Testis (tissue), 3 donors: ENCODE data around the gene ITGA1. TPM values are rescaled to one million over a fixed set of nuclear protein-coding genes. Genes with fewer than 3 reads are reported as not detected.

ENCODE experiments used
- DNase-seq: peaks from one replicate; pipeline ENCODE4 v3.0.0-alpha.2; 2019
- H3K27ac ChIP-seq, 2 donors: fragments of 200-600 bp; sonication (generic); one replicate each; pipeline ENCODE4 v1.5.1; 2019
- H3K27me3 ChIP-seq: fragments of 200-600 bp; sonication (generic); one replicate; pipeline ENCODE4 v1.5.1; 2019
- H3K36me3 ChIP-seq: fragments of 200-600 bp; sonication (generic); one replicate; pipeline ENCODE4 v1.5.1; 2017; ENCODE audit warnings: low read depth; ENCODE audit errors: missing control alignments
- H3K4me1 ChIP-seq: fragments of 200-600 bp; sonication (generic); one replicate; pipeline ENCODE4 v1.5.1; 2019
- H3K4me3 ChIP-seq, 2 donors: fragments of 200-600 bp; sonication (generic); one replicate each; pipeline ENCODE4 v1.5.1; 2017 to 2019
- H3K9me3 ChIP-seq: fragments of 200-600 bp; sonication (generic); one replicate; pipeline ENCODE4 v1.5.1; 2017
- CTCF ChIP-seq, 3 experiments: fragments of 450-650 bp in 2 of 3; fragments of 200-600 bp in 1 of 3; sonication (generic) in 1 of 3; IDR thresholded peaks; one replicate each; pipeline ENCODE4 v1.5.1; 2016 to 2019; ENCODE audit warnings: antibody characterized with exemption in 3 of 3, mild to moderate bottlenecking in 2 of 3, moderate library complexity in 1 of 3
- POLR2A ChIP-seq: fragments of 450-650 bp; IDR thresholded peaks from one replicate; pipeline ENCODE4 v1.6.1; 2017; ENCODE audit warnings: antibody characterized with exemption, mild to moderate bottlenecking, moderate library complexity
- WGBS, 2 donors: methylation state at CpG; one replicate each; pipeline ENCODE4 v1.1.5; 2018; 5-methylcytosine and 5-hydroxymethylcytosine counted together
- intact Hi-C: fragments of 100-400 bp; cut with DNase I; formaldehyde crosslinking; loops from one replicate; pipeline ENCODE4 v1.15.1; 2023; ENCODE audit warnings: low total_unique reads
- polyA plus RNA-seq: library from polyadenylated mRNA; stranded (reverse); fragments of 350-450 nt; fragmentation: Illumina TruSeq; extraction: RNeasy Lipid Tissue Mini Kit (QIAGEN cat#74804); gene quantifications from one replicate; pipeline ENCODE4 v1.2.3, GENCODE V29; 2014; ENCODE audit warnings: low read depth, low replicate concordance; ENCODE audit not compliant: insufficient read depth
- total RNA-seq, 2 donors: library from RNA; depleted of rRNA; stranded (reverse); fragments of >200 nt; gene quantifications; one replicate each; pipeline ENCODE4 v1.2.3, GENCODE V29; 2016

ITGA1 gene
- total and polyA plus RNA-seq, 3 donors from 2014 or later: 7.3 to 8.1 (median 7.5) TPM

- no peak for DNase-seq
- WGBS, 2 donors: 92 to 100% methylated on average over 6 to 7 of the region's 7 CpGs
- no peak overlapping the region for H3K27ac ChIP-seq
Measured at GRCh38 chr5:52977264-52977897, 189.7 kb downstream of the ITGA1 start.

GRCh38 chr5:52981507-52981906, 193.8 kb downstream of the ITGA1 start:
- TF ChIP-seq CTCF (IDR thresholded peaks at IDR 0.05) (no peak), POLR2A (no peak)
- H3K27me3 ChIP-seq: no peaks in the 10 kb centered on the region
- WGBS, 2 donors: 72 to 92% methylated on average over 4 of the region's 4 CpGs
- intact Hi-C loops: no loop called here
- DNase-seq: no peak
- H3K27ac ChIP-seq: no peak overlapping the region
- H3K9me3 ChIP-seq: no peaks in the 10 kb centered on the region
- H3K36me3 ChIP-seq: no peaks in the 10 kb centered on the region
- H3K4me1 ChIP-seq: no peaks in the 10 kb centered on the region
- H3K4me3 ChIP-seq: no peak overlapping the region

More at GRCh38 chr5:52977264-52977897, 189.7 kb downstream of the ITGA1 start:
- no peaks in the 10 kb centered on the region for H3K27me3 ChIP-seq
- intact Hi-C loops: no loop called here
- H3K9me3 ChIP-seq: no peaks in the 10 kb centered on the region
- H3K36me3 ChIP-seq: no peaks in the 10 kb centered on the region
- TF ChIP-seq POLR2A: no peak
- TF ChIP-seq CTCF (IDR thresholded peaks at IDR 0.05): no peak
- no peaks in the 10 kb centered on the region for H3K4me1 ChIP-seq
- no peak overlapping the region for H3K4me3 ChIP-seq

DNA sequence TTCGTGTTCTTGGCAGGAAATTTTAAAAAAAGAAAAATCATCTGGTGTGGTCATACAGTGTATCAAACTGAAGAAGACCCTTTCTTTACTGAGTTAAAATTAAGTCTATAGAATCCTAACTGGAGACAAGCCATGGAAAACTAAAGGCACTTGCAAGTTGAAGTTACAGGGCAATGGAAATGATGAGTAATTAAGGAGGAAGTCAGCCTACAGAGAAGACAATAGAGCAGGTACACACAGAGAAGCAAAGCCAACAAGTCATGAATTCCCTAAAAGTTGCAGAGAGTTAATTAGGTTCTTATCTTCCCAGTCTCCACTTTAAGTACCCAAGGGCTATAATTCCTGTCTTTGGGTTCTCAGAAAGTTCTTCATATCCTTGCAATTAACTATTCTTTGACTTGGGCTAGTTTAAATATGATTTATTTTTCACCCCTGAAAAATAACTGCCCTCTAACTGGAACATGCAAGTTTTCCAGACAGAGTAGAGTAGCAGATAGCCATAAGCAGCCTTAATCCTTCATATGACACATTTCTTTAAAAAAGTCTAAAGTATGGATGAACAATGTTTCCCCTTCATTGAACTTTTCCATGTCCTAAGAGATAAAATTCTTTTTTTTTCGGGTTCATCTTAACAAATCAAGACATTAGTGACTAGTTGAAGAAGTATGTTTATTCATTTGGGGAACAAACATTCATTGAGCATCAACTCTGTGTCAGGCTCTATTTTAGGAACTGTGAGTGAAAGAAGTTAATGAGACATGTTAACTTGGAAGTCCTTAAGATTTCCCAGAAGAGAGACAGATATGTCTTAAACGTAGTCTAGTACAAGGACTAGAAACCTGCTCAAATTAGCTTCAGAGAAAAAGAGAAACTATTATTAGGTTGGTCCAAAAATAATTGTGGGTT, 196.3 kb downstream of the ITGA1 start:
- DNase-seq: no peak
- Histone ChIP-seq H3K36me3 (no peaks in the 10 kb centered on the region), H3K4me3 (no peak overlapping the region), H3K27me3 (no peaks in the 10 kb centered on the region), H3K9me3 (no peaks in the 10 kb centered on the region), H3K4me1 (peaks cover 5% of the 10 kb centered on the region), H3K27ac (no peak overlapping the region)
- TF ChIP-seq CTCF (IDR thresholded peaks at IDR 0.05) (no peak), POLR2A (no peak)
- intact Hi-C loops: no loop called here
- WGBS, 2 donors: 22 to 42% methylated on average over 3 of the region's 3 CpGs

GRCh38 chr5:52985306-52985705, 197.6 kb downstream of the ITGA1 start:
- DNase-seq: no peak
- intact Hi-C loops: no loop called here
- Histone ChIP-seq H3K9me3 (no peaks in the 10 kb centered on the region), H3K36me3 (no peaks in the 10 kb centered on the region), H3K4me3 (no peak overlapping the region), H3K27me3 (no peaks in the 10 kb centered on the region), H3K4me1 (peaks cover 10% of the 10 kb centered on the region), H3K27ac (no peak overlapping the region)
- no peak for TF ChIP-seq CTCF (IDR thresholded peaks at IDR 0.05)
- no peak for TF ChIP-seq POLR2A
- 93 to 95% methylated on average over 3 of the region's 3 CpGs for WGBS, 2 donors
